Ascending aorta (tissue), 2 donors: ENCODE data around the gene UBQLN4. TPM values are rescaled to one million over a fixed set of nuclear protein-coding genes. Genes with fewer than 3 reads are reported as not detected.
A peak's percentile ranks its signal among the peaks of the same experiment; 100 is the strongest.

ENCODE experiments used
- DNase-seq, 2 donors: peaks; one replicate each; pipeline ENCODE4 v3.0.0-alpha.2; 2019; ENCODE audit warnings: low spot score in 2 of 2
- H3K27ac ChIP-seq, 2 donors: fragments of 200-600 bp; sonication (generic); one replicate each; pipeline ENCODE4 v1.5.1; 2016 to 2017; ENCODE audit warnings: mild to moderate bottlenecking in 1 of 2
- H3K27me3 ChIP-seq: fragments of 200-600 bp; sonication (generic); one replicate; pipeline ENCODE4 v1.5.1; 2017
- H3K36me3 ChIP-seq, 2 donors: fragments of 200-600 bp; sonication (generic); one replicate each; pipeline ENCODE4 v1.5.1; 2016
- H3K4me1 ChIP-seq, 2 donors: fragments of 200-600 bp; sonication (generic); one replicate each; pipeline ENCODE4 v1.5.1; 2016 to 2017; ENCODE audit warnings: mild to moderate bottlenecking in 1 of 2
- H3K4me3 ChIP-seq, 2 donors: fragments of 200-600 bp; sonication (generic); one replicate each; pipeline ENCODE4 v1.5.1; 2016 to 2017; ENCODE audit warnings: mild to moderate bottlenecking in 1 of 2
- H3K9me3 ChIP-seq, 2 donors: fragments of 200-600 bp; sonication (generic); one replicate each; pipeline ENCODE4 v1.5.1; 2016
- intact Hi-C: fragments of 100-400 bp; cut with DNase I; formaldehyde crosslinking; loops from one replicate; pipeline ENCODE4 v1.15.1; 2023
- total RNA-seq: library from RNA; depleted of rRNA; stranded (reverse); fragments of >200 nt; gene quantifications from one replicate; pipeline ENCODE4 v1.1.0, GENCODE V29; 2016
- TF ChIP-seq, protein P1 (sequence below), 3 experiments: fragments of 200-600 bp in 2 of 3; fragments of 450-650 bp in 1 of 3; sonication (generic) in 2 of 3; IDR thresholded peaks; one replicate each; pipeline ENCODE4 v1.5.1; 2016 to 2019; ENCODE audit warnings: antibody characterized with exemption in 3 of 3, mild to moderate bottlenecking in 1 of 3, moderate library complexity in 1 of 3

Gene UBQLN4
- total RNA-seq, 1 donor from 2014 or later, result 28.7 TPM

DNA sequence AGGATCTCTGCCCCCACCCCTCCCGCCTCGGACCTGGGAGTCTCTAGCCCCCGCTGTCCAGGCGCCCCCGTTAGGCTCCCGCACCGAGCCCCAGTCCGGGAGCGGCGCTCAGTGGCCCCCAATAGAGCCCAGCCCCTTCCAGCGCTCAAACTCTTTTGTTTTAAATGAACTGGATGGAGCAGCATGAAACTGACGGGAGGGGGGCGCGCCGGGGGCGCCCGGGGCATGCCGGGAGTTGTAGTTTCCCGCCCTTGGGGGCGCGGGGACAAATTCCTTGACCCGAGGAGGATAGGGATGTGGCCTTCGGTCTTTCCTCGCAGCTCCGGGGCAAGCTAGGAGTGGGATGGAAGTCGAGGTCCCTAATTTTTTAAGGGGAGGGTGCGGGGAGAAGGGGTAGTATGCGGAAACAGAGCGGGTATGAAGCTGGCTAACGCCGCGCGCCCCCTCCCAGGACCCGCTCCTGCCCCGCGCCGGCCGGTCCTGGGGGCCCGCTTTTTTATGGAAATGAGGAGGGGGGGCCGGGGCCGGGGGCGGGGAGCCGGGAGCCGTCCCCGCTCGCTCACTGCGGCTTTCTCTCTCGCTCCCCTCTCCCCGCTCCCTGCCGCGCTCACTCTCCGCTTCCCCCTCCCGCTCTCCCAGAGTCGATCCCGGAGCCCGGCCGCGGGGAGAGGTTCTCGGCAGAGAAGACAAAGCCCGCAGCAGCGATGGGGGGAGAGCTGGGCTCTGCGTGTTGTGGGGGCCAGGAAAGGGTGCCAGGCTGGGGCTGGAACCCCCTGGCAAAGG lies 28.9 kb upstream of the UBQLN4 start, which contains the start of gene MEX3A:
Gene MEX3A, minus strand, starts transcription at position 157 of the 783 bp plus-strand sequence. CDS start 467 bp downstream, outside the sequence.
- no peaks in the 10 kb centered on the region for H3K36me3 ChIP-seq
- H3K4me1 ChIP-seq, result peaks cover 4 to 14% of the 10 kb centered on the region in 2 donors
- H3K4me3 ChIP-seq, result peak within 1 kb of the TSS; percentile 93 to 94
- intact Hi-C loops, result loop anchor here (2.0 to 5.0 kb wide), 2 partner anchors 28 to 130 kb away; partner anchors contain the start of genes LAMTOR2 and PMF1
- peak; percentile 35 to 89 for DNase-seq
- H3K27ac ChIP-seq, result peak within 1 kb of the TSS in 1 of 2 donors; percentile 26
- no peaks in the 10 kb centered on the region for H3K27me3 ChIP-seq
- TF ChIP-seq, protein P1, sequence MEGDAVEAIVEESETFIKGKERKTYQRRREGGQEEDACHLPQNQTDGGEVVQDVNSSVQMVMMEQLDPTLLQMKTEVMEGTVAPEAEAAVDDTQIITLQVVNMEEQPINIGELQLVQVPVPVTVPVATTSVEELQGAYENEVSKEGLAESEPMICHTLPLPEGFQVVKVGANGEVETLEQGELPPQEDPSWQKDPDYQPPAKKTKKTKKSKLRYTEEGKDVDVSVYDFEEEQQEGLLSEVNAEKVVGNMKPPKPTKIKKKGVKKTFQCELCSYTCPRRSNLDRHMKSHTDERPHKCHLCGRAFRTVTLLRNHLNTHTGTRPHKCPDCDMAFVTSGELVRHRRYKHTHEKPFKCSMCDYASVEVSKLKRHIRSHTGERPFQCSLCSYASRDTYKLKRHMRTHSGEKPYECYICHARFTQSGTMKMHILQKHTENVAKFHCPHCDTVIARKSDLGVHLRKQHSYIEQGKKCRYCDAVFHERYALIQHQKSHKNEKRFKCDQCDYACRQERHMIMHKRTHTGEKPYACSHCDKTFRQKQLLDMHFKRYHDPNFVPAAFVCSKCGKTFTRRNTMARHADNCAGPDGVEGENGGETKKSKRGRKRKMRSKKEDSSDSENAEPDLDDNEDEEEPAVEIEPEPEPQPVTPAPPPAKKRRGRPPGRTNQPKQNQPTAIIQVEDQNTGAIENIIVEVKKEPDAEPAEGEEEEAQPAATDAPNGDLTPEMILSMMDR (IDR thresholded peaks at IDR 0.05), result no peak
- no peaks in the 10 kb centered on the region for H3K9me3 ChIP-seq

DNA sequence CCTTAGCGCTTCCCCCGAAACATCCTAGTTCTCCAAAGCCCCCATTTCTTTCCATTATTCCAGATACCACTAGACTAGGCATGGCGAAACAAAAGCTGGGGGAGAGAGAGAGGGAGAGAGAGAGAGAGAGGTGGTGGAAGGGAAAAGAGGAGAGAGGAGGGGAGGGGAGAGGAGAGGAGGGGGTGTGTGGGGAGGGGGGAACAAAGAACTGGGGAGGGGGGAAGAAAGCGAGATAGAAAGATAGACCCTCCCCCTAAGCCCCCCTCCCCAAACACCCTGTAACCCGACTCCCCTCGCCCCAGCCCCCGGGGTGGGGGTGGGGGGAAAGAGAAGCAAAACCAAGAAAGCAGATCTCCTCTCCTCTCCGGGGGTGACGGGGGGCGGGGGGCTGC lies 28.3 kb upstream of the UBQLN4 start:
- H3K27ac ChIP-seq, result no peak overlapping the region
- TF ChIP-seq, protein P1 (IDR thresholded peaks at IDR 0.05), result no peak
- H3K4me1 ChIP-seq, result peaks cover 4 to 14% of the 10 kb centered on the region in 2 donors
- H3K4me3 ChIP-seq, result peak overlapping the region; percentile 93 to 94
- H3K9me3 ChIP-seq, result no peaks in the 10 kb centered on the region
- intact Hi-C loops, result loop anchor here (2.0 to 5.0 kb wide), 2 partner anchors 27 to 130 kb away; partner anchors contain the start of genes LAMTOR2 and PMF1
- H3K27me3 ChIP-seq, result no peaks in the 10 kb centered on the region
- no peaks in the 10 kb centered on the region for H3K36me3 ChIP-seq
- no peak for DNase-seq

DNA sequence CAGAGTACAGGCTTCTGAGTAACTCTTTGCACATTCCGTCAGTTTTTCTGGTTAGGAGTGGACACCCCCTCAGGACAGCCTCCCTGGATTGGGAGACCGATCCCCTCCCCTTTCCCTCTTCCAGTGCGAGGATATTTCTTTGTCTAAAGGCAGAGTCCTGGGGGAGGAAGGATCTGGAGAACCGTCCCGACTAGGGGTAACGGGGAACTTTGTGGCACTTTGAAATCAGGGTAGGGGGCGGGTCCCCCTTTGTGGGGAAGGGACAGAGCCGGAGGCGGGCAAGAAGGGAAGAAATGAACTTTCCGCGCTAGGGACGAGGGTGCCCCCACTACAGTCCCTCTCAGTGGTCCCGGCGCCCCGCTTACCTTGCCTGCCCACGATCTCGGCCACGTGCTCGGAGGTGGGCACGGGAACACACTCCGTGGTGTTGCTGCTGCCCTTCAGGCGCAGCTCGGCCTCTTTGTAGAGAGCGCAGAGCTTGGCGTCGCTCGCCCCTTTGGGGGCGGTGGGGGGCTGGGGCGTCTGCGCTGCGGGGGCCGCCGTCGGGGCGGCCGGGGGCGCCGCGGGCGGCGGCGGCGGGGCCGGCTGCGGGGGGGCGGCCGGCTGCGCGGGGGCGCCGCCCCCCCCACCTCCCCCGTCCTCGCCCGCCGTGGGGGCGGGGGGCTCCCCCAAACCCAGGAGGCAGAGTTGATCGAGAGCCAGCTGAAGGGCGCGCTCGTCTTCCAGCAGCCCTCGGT lies 27.8 kb upstream of the UBQLN4 start:
- Histone ChIP-seq H3K9me3 (no peaks in the 10 kb centered on the region), H3K4me3 (peak overlapping the region; percentile 93 to 94), H3K4me1 (peaks cover 4 to 14% of the 10 kb centered on the region in 2 donors), H3K27ac (no peak overlapping the region), H3K36me3 (no peaks in the 10 kb centered on the region), H3K27me3 (no peaks in the 10 kb centered on the region)
- intact Hi-C loops, result loop anchor here (5.0 kb wide), 1 partner anchor 131 kb away; the partner anchor contains the start of gene PMF1
- DNase-seq, result no peak
- TF ChIP-seq, protein P1 (IDR thresholded peaks at IDR 0.05), result no peak

DNA sequence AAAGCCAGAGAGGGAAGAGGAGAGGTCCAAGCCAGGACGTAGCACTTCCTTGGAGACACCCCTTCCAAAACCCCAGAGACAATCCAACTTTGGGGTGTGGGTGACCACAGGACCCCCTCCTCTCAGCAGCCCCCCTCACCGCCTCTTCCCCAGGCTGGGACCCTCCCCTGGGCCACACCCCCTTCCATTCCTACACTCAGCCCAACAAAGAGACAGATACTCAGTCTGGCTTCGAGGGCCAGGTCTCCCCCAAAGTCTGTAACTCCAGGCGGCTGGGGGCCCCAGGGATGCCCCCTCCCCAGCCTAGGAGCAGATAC lies 27.2 kb upstream of the UBQLN4 start:
- no peaks in the 10 kb centered on the region for H3K36me3 ChIP-seq
- TF ChIP-seq, protein P1 (IDR thresholded peaks at IDR 0.05), result no peak
- no peaks in the 10 kb centered on the region for H3K9me3 ChIP-seq
- no peaks in the 10 kb centered on the region for H3K27me3 ChIP-seq
- H3K4me3 ChIP-seq, result no peak overlapping the region
- intact Hi-C loops, result loop anchor here (5.0 kb wide), 1 partner anchor 131 kb away; the partner anchor contains the start of gene PMF1
- DNase-seq, result no peak
- H3K27ac ChIP-seq, result no peak overlapping the region
- H3K4me1 ChIP-seq, result peaks cover 4 to 14% of the 10 kb centered on the region in 2 donors

DNA sequence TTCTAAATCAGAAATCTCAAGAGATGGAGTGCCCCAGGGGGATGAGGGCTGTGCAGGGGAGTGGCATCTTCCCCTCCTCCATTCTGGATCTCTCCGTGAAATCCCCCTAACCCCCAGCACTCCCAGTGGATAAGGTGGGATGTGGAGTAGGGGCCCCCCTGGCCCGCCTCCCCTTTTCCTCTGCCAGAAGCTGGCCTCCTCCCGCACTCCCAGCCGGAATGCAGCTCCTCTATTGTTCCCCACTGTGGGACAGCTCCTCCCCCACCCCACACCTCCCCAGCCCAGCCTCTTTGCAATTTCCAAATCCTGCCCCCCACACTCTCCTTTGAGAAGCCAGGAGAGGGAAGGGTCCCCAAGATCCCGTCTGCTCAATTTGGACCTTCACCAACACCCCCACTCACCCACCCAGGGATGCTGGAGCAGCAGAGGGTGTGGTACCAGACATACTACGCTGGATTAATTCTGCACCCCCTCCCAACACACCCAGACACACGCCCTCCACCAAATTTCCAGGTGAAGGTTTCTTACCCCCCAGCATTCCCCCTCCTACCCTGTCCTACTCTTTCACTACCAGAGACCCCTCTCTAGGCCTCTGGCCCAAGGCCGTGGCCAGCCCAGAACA lies 26.8 kb upstream of the UBQLN4 start:
- H3K36me3 ChIP-seq, result no peaks in the 10 kb centered on the region
- H3K4me3 ChIP-seq, result no peak overlapping the region
- H3K27ac ChIP-seq, result no peak overlapping the region
- intact Hi-C loops, result loop anchor here (5.0 kb wide), 1 partner anchor 132 kb away; the partner anchor contains the start of gene PMF1
- H3K4me1 ChIP-seq, result peaks cover 4 to 14% of the 10 kb centered on the region in 2 donors
- H3K27me3 ChIP-seq, result no peaks in the 10 kb centered on the region
- no peak for DNase-seq
- TF ChIP-seq, protein P1 (IDR thresholded peaks at IDR 0.05), result no peak
- H3K9me3 ChIP-seq, result no peaks in the 10 kb centered on the region
